ENCODE results near the gene CRK. TPM values are rescaled to one million over a fixed set of nuclear protein-coding genes. Genes with fewer than 3 reads are reported as not detected.

The CRK gene
- polyA plus RNA-seq, 10 donors = 33.0 to 50.1 (median 43.0) TPM

Other genes with a start within 250 kb of the CRK start
- not detected for gene BHLHA9, start 185.8 kb downstream of the CRK start, polyA plus RNA-seq (ENCODE audit: insufficient read length in 10 of 10)
- gene TRARG1, start 176.6 kb downstream of the CRK start, polyA plus RNA-seq (ENCODE audit: insufficient read length in 10 of 10) = under 1 TPM in 3 of 10 donors, not detected in 7; 0.09 to 0.44 (median 0.22) TPM
- 100 to 1,000 TPM; 665 to 848 (median 762) TPM for gene YWHAE, start 56.0 kb downstream of the CRK start, polyA plus RNA-seq (ENCODE audit: insufficient read length in 10 of 10)
- gene MYO1C, start 36.5 kb upstream of the CRK start, polyA plus RNA-seq (ENCODE audit: insufficient read length in 10 of 10) = 10 to 100 TPM; 73.4 to 88.1 (median 81.8) TPM
- gene INPP5K, start 60.4 kb upstream of the CRK start, polyA plus RNA-seq (ENCODE audit: insufficient read length in 10 of 10) = 10 to 100 TPM; 16.1 to 27.7 (median 25.1) TPM
- 10 to 100 TPM; 23.2 to 35.8 (median 28.1) TPM for gene PITPNA, start 106.6 kb upstream of the CRK start, polyA plus RNA-seq (ENCODE audit: insufficient read length in 10 of 10)
- 1 to 10 TPM; 2.9 to 6.3 (median 3.6) TPM for gene SLC43A2, start 172.6 kb upstream of the CRK start, polyA plus RNA-seq (ENCODE audit: insufficient read length in 10 of 10)
- gene SCARF1, start 189.5 kb upstream of the CRK start, polyA plus RNA-seq (ENCODE audit: insufficient read length in 10 of 10) = 1 to 10 TPM; 5.3 to 9.8 (median 7.0) TPM
- 1 to 10 TPM; 2.9 to 5.6 (median 3.7) TPM for gene RILP, start 193.6 kb upstream of the CRK start, polyA plus RNA-seq (ENCODE audit: insufficient read length in 10 of 10)
- 100 to 1,000 TPM; 180 to 217 (median 189) TPM for gene PRPF8, start 228.6 kb upstream of the CRK start, polyA plus RNA-seq (ENCODE audit: insufficient read length in 10 of 10)

Data from muscle of back (tissue), 10 donors.